OCI-LY7 (cell line): Measurements from ENCODE around the gene SSU72. TPM values are rescaled to one million over a fixed set of nuclear protein-coding genes. Genes with fewer than 3 reads are reported as not detected.
"Not testable (repeated sequence)": the region's sequence is repeated elsewhere in the genome, so short reads cannot be mapped to it uniquely, and the experiment has no call there.

Experiments
- BruUV-seq: library from RNA; stranded (reverse); fragments of 400-500 nt; replicated peaks from 2 replicates; lab custom pipeline; 2021; lab: Mats Ljungman, UMichigan
- CTCF ChIA-PET: fragments of 300-600 bp; sonication (Branson Sonifier 250); formaldehyde crosslinking; loops from one replicate; lab custom pipeline; 2022; ENCODE audit warnings: antibody characterized with exemption; ENCODE audit not compliant: unreplicated experiment; lab: Charles Lee
- POLR2A ChIA-PET: fragments of 300-600 bp; sonication (Branson Sonifier 250); formaldehyde crosslinking; loops from one replicate; lab custom pipeline; 2022; ENCODE audit warnings: antibody characterized with exemption; lab: Charles Lee
- DNase-seq: peaks from one replicate; pipeline ENCODE4 v3.0.0-alpha.2; 2015; ENCODE audit warnings: low spot score
- H2AFZ ChIP-seq: fragments of 200-600 bp; sonication (generic), shearing (Covaris generic); 2 replicates; pipeline ENCODE4 v1.6.1; 2014; ENCODE audit warnings: mild to moderate bottlenecking, antibody characterized with exemption, low read length, moderate library complexity
- H3K27ac ChIP-seq: fragments of 200-600 bp; sonication (generic); 2 replicates; pipeline ENCODE4 v1.5.1; 2014; ENCODE audit warnings: mixed run types, low read depth, mild to moderate bottlenecking, moderate library complexity, low read length, inconsistent platforms; ENCODE audit not compliant: poor library complexity, severe bottlenecking
- H3K36me3 ChIP-seq: fragments of 200-600 bp; sonication (generic); 2 replicates; pipeline ENCODE4 v1.6.1; 2014; ENCODE audit warnings: mild to moderate bottlenecking, antibody characterized with exemption, low read length, moderate library complexity, mixed read lengths; ENCODE audit not compliant: insufficient read depth
- H3K4me1 ChIP-seq: fragments of 200-600 bp; sonication (generic); 2 replicates; pipeline ENCODE4 v1.5.1; 2014; ENCODE audit warnings: mild to moderate bottlenecking, low read length; ENCODE audit not compliant: insufficient read depth, poor library complexity, severe bottlenecking
- H3K4me2 ChIP-seq: fragments of 200-600 bp; sonication (generic); 2 replicates; pipeline ENCODE4 v1.6.1; 2014; ENCODE audit warnings: mild to moderate bottlenecking, low read length
- H3K4me3 ChIP-seq: fragments of 200-600 bp; sonication (generic); 2 replicates; pipeline ENCODE4 v1.5.1; 2014; ENCODE audit warnings: mild to moderate bottlenecking, low read depth, low read length; ENCODE audit not compliant: poor library complexity, severe bottlenecking
- H3K79me2 ChIP-seq: fragments of 200-600 bp; sonication (generic); 2 replicates; pipeline ENCODE4 v1.6.1; 2016; ENCODE audit warnings: low read depth, mild to moderate bottlenecking, low read length, moderate library complexity, mixed read lengths; ENCODE audit not compliant: insufficient read depth
- H3K9me2 ChIP-seq: fragments of 200-600 bp; sonication (generic); 2 replicates; pipeline ENCODE4 v1.6.1; 2016; ENCODE audit warnings: mild to moderate bottlenecking, low read length, mixed read lengths; ENCODE audit not compliant: insufficient read depth
- H3K9me3 ChIP-seq: fragments of 200-600 bp; sonication (generic); 2 replicates; pipeline ENCODE4 v1.6.1; 2014; ENCODE audit warnings: mild to moderate bottlenecking, mixed run types, low read length, mixed read lengths
- H4K20me1 ChIP-seq: fragments of 200-600 bp; sonication (generic); 2 replicates; pipeline ENCODE4 v1.6.1; 2014; ENCODE audit warnings: mild to moderate bottlenecking, antibody characterized with exemption, low read length, moderate library complexity, mixed read lengths; ENCODE audit not compliant: insufficient read depth
- CTCF ChIP-seq: fragments of 200-600 bp; sonication (generic); conservative IDR thresholded peaks from 2 replicates; pipeline ENCODE4 v1.5.1; 2014; ENCODE audit warnings: mild to moderate bottlenecking, antibody characterized with exemption, low read length, moderate library complexity, mixed read lengths
- EZH2phosphoT487 ChIP-seq: fragments of 200-600 bp; sonication (generic); IDR thresholded peaks from 2 replicates; pipeline ENCODE4 v1.6.1; 2018; ENCODE audit warnings: low read depth, borderline replicate concordance, mild to moderate bottlenecking, mixed run types, antibody characterized with exemption, low read length, moderate library complexity, mixed read lengths
- intact Hi-C: fragments of 100-400 bp; cut with micrococcal nuclease; formaldehyde crosslinking; loops from one replicate; pipeline ENCODE4 v1.10.0; 2022; ENCODE audit not compliant: unreplicated experiment
- total RNA-seq, 2 experiments: library from RNA; depleted of rRNA in 1 of 2; stranded (reverse); fragments of >200 nt in 1 of 2; shearing (Covaris generic) in 1 of 2; gene quantifications; 2 replicates each; pipeline ENCODE4 v1.2.3, GENCODE V29; 2014 to 2022

SSU72 gene
- total RNA-seq, 2 experiments from 2014 or later, result 97.7 to 149 TPM

- no peak for TF ChIP-seq EZH2phosphoT487
- TF ChIP-seq CTCF, result no peak
- Histone ChIP-seq H2AFZ (no peak overlapping the region), H3K9me3 (0 out of 2 replicates have a peak, but pooled peaks cover 4% of the 10 kb centered on the region), H3K4me1 (no peaks in the 10 kb centered on the region), H3K79me2 (no peaks in the 10 kb centered on the region), H3K4me3 (no peak overlapping the region), H4K20me1 (no peaks in the 10 kb centered on the region), H3K27ac (no peak overlapping the region), H3K4me2 (no peak overlapping the region), H3K36me3 (peaks cover 73% of the 10 kb centered on the region), H3K9me2 (no peaks in the 10 kb centered on the region)
- intact Hi-C loops, result no loop called here
- ChIA-PET CTCF (no interaction called here), POLR2A (no interaction called here)
- no peak for DNase-seq
- BruUV-seq, result no TSS peak
These were observed 46.1 kb downstream of the SSU72 start for GRCh38 chr1:1528301-1529267.

- no peak overlapping the region for H3K27ac ChIP-seq
- H3K4me3 ChIP-seq, result no peak overlapping the region
- intact Hi-C loops, result no loop called here
- H2AFZ ChIP-seq, result no peak overlapping the region
- H3K9me2 ChIP-seq, result no peaks in the 10 kb centered on the region
- H3K9me3 ChIP-seq, result 0 out of 2 replicates have a peak, but pooled peaks cover 4% of the 10 kb centered on the region
- no TSS peak for BruUV-seq
- H4K20me1 ChIP-seq, result no peaks in the 10 kb centered on the region
- no peak overlapping the region for H3K4me2 ChIP-seq
- TF ChIP-seq CTCF (no peak), EZH2phosphoT487 (no peak)
- no peak for DNase-seq
- ChIA-PET POLR2A (no interaction called here), CTCF (no interaction called here)
- peaks cover 77% of the 10 kb centered on the region for H3K36me3 ChIP-seq
- H3K79me2 ChIP-seq, result no peaks in the 10 kb centered on the region
- no peaks in the 10 kb centered on the region for H3K4me1 ChIP-seq
These were observed 47.4 kb downstream of the SSU72 start for GRCh38 chr1:1527092-1527816.

GRCh38 chr1:1526476-1526875 is 48.2 kb downstream of the SSU72 start:
- CTCF ChIA-PET, H4K20me1 ChIP-seq, H3K4me2 ChIP-seq, H3K4me1 ChIP-seq, DNase-seq, H3K27ac ChIP-seq, H3K9me3 ChIP-seq, intact Hi-C loops, H3K4me3 ChIP-seq, BruUV-seq, H2AFZ ChIP-seq, POLR2A ChIA-PET, H3K79me2 ChIP-seq, H3K9me2 ChIP-seq: not testable (repeated sequence)
- peaks cover 77% of the 10 kb centered on the region for H3K36me3 ChIP-seq

GRCh38 chr1:1524750-1525383 is 49.8 kb downstream of the SSU72 start:
- H3K9me3 ChIP-seq, DNase-seq, CTCF ChIA-PET, H2AFZ ChIP-seq, H4K20me1 ChIP-seq, H3K79me2 ChIP-seq, H3K4me2 ChIP-seq, H3K27ac ChIP-seq, H3K4me3 ChIP-seq, BruUV-seq, H3K4me1 ChIP-seq, intact Hi-C loops, H3K9me2 ChIP-seq: not testable (repeated sequence)
- H3K36me3 ChIP-seq, result peaks cover 79% of the 10 kb centered on the region
- POLR2A ChIA-PET, result interaction anchor here (0.6 kb wide), 1 partner anchor 127 kb away, joined by 3 read pairs; no protein-coding TSS in a partner anchor
